ENCODE results near the gene GDF10. TPM values are rescaled to one million over a fixed set of nuclear protein-coding genes. Genes with fewer than 3 reads are reported as not detected.

The GDF10 gene
- total and polyA plus RNA-seq, 2 of the 8 experiments (the other 6 are each of a cell fraction or from before 2014, with no cell fraction given): 0.19 to 0.32 TPM

GRCh38 chr10:47335906-47336305 is 35.9 kb downstream of the GDF10 start (continued):
- no peak for TF ChIP-seq CHD1 (IDR thresholded peaks at IDR 0.05; ENCODE audit: low read depth, low read length)
- no peak for TF ChIP-seq HDAC6 (IDR thresholded peaks at IDR 0.05; ENCODE audit: low read depth, low read length)
- TF ChIP-seq RBBP5 (IDR thresholded peaks at IDR 0.05; ENCODE audit: borderline replicate concordance, low read depth, low read length): no peak
- no peak for TF ChIP-seq KDM1A (IDR thresholded peaks at IDR 0.05; ENCODE audit: borderline replicate concordance, low read length)
- TF ChIP-seq BRCA1 (IDR thresholded peaks at IDR 0.05; ENCODE audit: low read depth, low read length): no peak
